HepG2 (cell line): Measurements from ENCODE around the gene FXYD1. TPM values are rescaled to one million over a fixed set of nuclear protein-coding genes. Genes with fewer than 3 reads are reported as not detected.
A peak's percentile ranks its signal among the peaks of the same experiment; 100 is the strongest.

Source experiments
- ATAC-seq: fragments of 200-7000 bp; cut with Tn5 transposase; 3 replicates; pipeline ENCODE4 v1.9.1; 2020; ENCODE audit warnings: mild to moderate bottlenecking, moderate library complexity
- BruUV-seq: library from RNA; stranded (reverse); fragments of 400-500 nt; replicated peaks from 2 replicates; lab custom pipeline; 2021; lab: Mats Ljungman, UMichigan
- CTCF ChIA-PET: fragments of 300-600 bp; formaldehyde crosslinking; extraction: SDS; loops from one replicate; lab custom pipeline; 2021; ENCODE audit warnings: low total read pairs, inconsistent platforms, low intra/inter-chr PET ratio; lab: Yijun Ruan, JAX
- POLR2A ChIA-PET: fragments of 350-600 bp; sonication (Branson Sonifier 250); formaldehyde crosslinking; loops from one replicate; lab custom pipeline; 2020; ENCODE audit warnings: antibody characterized with exemption, inconsistent platforms; lab: Yijun Ruan, JAX
- DNase-seq: peaks from one replicate; pipeline ENCODE4 v3.0.0-alpha.2; 2015; ENCODE audit warnings: low spot score
- FAIRE-seq: peaks from 3 replicates; lab custom pipeline; 2011; peaks lifted over from hg19 to GRCh38; lab: Jason Lieb, UNC
- H2AFZ ChIP-seq: one replicate; pipeline ENCODE4 v1.6.1; 2011; ENCODE audit warnings: low read length, inconsistent platforms
- H3K27ac ChIP-seq: fragments of 300-600 bp; 3 replicates; pipeline ENCODE4 v1.8.0; 2011; ENCODE audit warnings: mixed run types, mild to moderate bottlenecking, mixed read lengths, low read length, inconsistent platforms; ENCODE audit not compliant: insufficient read depth; ENCODE audit errors: extremely low read length
- H3K27me3 ChIP-seq, 2 experiments: fragments of 200-600 bp in 1 of 2; 2 replicates in 1 of 2; 3 replicates in 1 of 2; pipeline versions ENCODE4 v1.6.0 to v1.8.0; 2011; ENCODE audit warnings: low read length in 2 of 2, mild to moderate bottlenecking in 2 of 2, moderate library complexity in 2 of 2, inconsistent platforms in 1 of 2; ENCODE audit not compliant: insufficient read depth in 2 of 2, control insufficient read depth in 1 of 2
- H3K36me3 ChIP-seq, 2 experiments: fragments of 200-600 bp in 1 of 2; replicated peaks in 1 of 2; 2 replicates in 1 of 2; 3 replicates in 1 of 2; pipeline versions ENCODE4 v1.5.1 to v1.8.0; 2011; ENCODE audit warnings: low read length in 2 of 2, inconsistent platforms in 1 of 2; ENCODE audit not compliant: insufficient read depth in 2 of 2, control insufficient read depth in 1 of 2
- H3K4me1 ChIP-seq: 2 replicates; pipeline ENCODE4 v1.5.1; 2012; ENCODE audit warnings: low read length, inconsistent platforms; ENCODE audit not compliant: insufficient read depth
- H3K4me2 ChIP-seq: 2 replicates; pipeline ENCODE4 v1.6.0; 2011; ENCODE audit warnings: low read depth, low read length, inconsistent platforms
- H3K4me3 ChIP-seq, 3 experiments: fragments of 200-600 bp in 1 of 3; sonication (generic), shearing (Covaris generic) in 1 of 3; replicated peaks in 1 of 3; 2 replicates each; pipeline ENCODE4 v1.5.1; 2011 to 2016; ENCODE audit warnings: low read length in 3 of 3, inconsistent platforms in 2 of 3, low read depth in 2 of 3, mild to moderate bottlenecking in 2 of 3, control low read depth in 1 of 3, mixed read lengths in 1 of 3; ENCODE audit not compliant: insufficient read depth in 1 of 3
- H3K79me2 ChIP-seq: one replicate; pipeline ENCODE4 v1.6.1; 2011; ENCODE audit warnings: low read length, inconsistent platforms; ENCODE audit not compliant: insufficient read depth
- H3K9ac ChIP-seq: 2 replicates; pipeline ENCODE4 v1.6.0; 2011; ENCODE audit warnings: mild to moderate bottlenecking, low read depth, low read length, inconsistent platforms; ENCODE audit not compliant: insufficient read depth
- H3K9me3 ChIP-seq: 2 replicates; pipeline ENCODE4 v1.5.1; 2012; ENCODE audit warnings: mild to moderate bottlenecking, low read length
- H4K20me1 ChIP-seq: 2 replicates; pipeline ENCODE4 v1.6.0; 2011; ENCODE audit warnings: inconsistent platforms, mild to moderate bottlenecking, low read length, moderate library complexity; ENCODE audit not compliant: insufficient read depth
- ARNT2 ChIP-seq: sonication (generic); formaldehyde crosslinking; IDR thresholded peaks from 2 replicates; pipeline ENCODE4 v1.8.0; 2022; ENCODE audit warnings: mild to moderate bottlenecking, low read depth, missing genetic modification reagents, moderate library complexity
- FOXA3 ChIP-seq: IDR thresholded peaks from 2 replicates; pipeline ENCODE4 v1.6.1; 2016; ENCODE audit warnings: missing genetic modification reagents, missing compliant biosample characterization
- HINFP ChIP-seq: sonication (generic); formaldehyde crosslinking; IDR thresholded peaks from 2 replicates; pipeline ENCODE4 v1.4.0; 2020; ENCODE audit warnings: low read depth, mild to moderate bottlenecking, missing genetic modification reagents
- IKZF5 ChIP-seq: IDR thresholded peaks from 2 replicates; pipeline ENCODE4 v1.6.1; 2018; ENCODE audit warnings: missing genetic modification reagents, mild to moderate bottlenecking, missing compliant biosample characterization
- MIER3 ChIP-seq: IDR thresholded peaks from 2 replicates; pipeline ENCODE4 v1.6.1; 2016; ENCODE audit warnings: missing compliant biosample characterization, borderline replicate concordance
- NKX3-1 ChIP-seq: sonication (generic); formaldehyde crosslinking; IDR thresholded peaks from 2 replicates; pipeline ENCODE4 v1.5.0; 2020; ENCODE audit warnings: missing genetic modification reagents
- SCMH1 ChIP-seq: sonication (generic); formaldehyde crosslinking; IDR thresholded peaks from 2 replicates; pipeline ENCODE4 v1.9.0; 2021; ENCODE audit warnings: missing genetic modification reagents, mild to moderate bottlenecking, borderline replicate concordance
- TBX3 ChIP-seq: fragments of 450-650 bp; IDR thresholded peaks from 2 replicates; pipeline ENCODE4 v1.6.1; 2017; ENCODE audit warnings: antibody characterized with exemption, mild to moderate bottlenecking, inconsistent platforms, borderline replicate concordance
- ZNF383 ChIP-seq: sonication (generic); formaldehyde crosslinking; IDR thresholded peaks from 2 replicates; pipeline ENCODE4 v1.4.0; 2020; ENCODE audit warnings: missing genetic modification reagents, mild to moderate bottlenecking, borderline replicate concordance
- ZNF674 ChIP-seq: sonication (generic); formaldehyde crosslinking; IDR thresholded peaks from 2 replicates; pipeline ENCODE4 v1.5.0; 2020; ENCODE audit warnings: low read depth, mild to moderate bottlenecking, missing genetic modification reagents
- WGBS: methylation state at CpG from one replicate; pipeline ENCODE4 v1.1.6; 2017; ENCODE audit warnings: low lambda C conversion rate; 5-methylcytosine and 5-hydroxymethylcytosine counted together
- in situ Hi-C: cut with HindIII; loops from 2 replicates; pipeline ENCODE4 v1.10.0; 2017; ENCODE audit warnings: low pct_unique_long_range_greater_than_20kb; ENCODE audit not compliant: extremely low pct_ligation_motif_present
- intact Hi-C: fragments of 100-400 bp; cut with micrococcal nuclease; formaldehyde crosslinking; loops from one replicate; pipeline ENCODE4 v1.10.0; 2022; ENCODE audit not compliant: unreplicated experiment
- polyA plus RNA-seq, 8 experiments: library from polyadenylated mRNA; depleted of rRNA in 3 of 8; stranded (reverse) in 7 of 8; unstranded in 1 of 8; fragments of >200 nt; fragmentation: Illumina TruSeq in 4 of 8; extraction: Trizol in 4 of 8; gene quantifications; 2 replicates each; pipeline versions ENCODE4 v1.2.1 to v1.2.3, GENCODE V29; 2011 to 2016; ENCODE audit warnings: low read depth in 4 of 8, missing spikeins in 1 of 8, mixed read lengths in 1 of 8; ENCODE audit not compliant: insufficient read depth in 1 of 8
- total RNA-seq, 5 experiments: library from RNA; depleted of rRNA; stranded (reverse); fragments of >200 nt; fragmentation: Illumina TruSeq; extraction: Trizol; gene quantifications; 2 replicates each; pipeline ENCODE4 v1.2.3, GENCODE V29; 2016; ENCODE audit warnings: low read depth in 1 of 5
- TF ChIP-seq, protein P1 (sequence below): sonication (generic); formaldehyde crosslinking; IDR thresholded peaks from 2 replicates; pipeline ENCODE4 v1.5.1; 2020; ENCODE audit warnings: mild to moderate bottlenecking, missing genetic modification reagents, moderate library complexity

The FXYD1 gene
- total and polyA plus RNA-seq, 2 of the 13 experiments (the other 11 are each of a cell fraction or from before 2014, with no cell fraction given), result 31.2 TPM; not detected in 1

DNA sequence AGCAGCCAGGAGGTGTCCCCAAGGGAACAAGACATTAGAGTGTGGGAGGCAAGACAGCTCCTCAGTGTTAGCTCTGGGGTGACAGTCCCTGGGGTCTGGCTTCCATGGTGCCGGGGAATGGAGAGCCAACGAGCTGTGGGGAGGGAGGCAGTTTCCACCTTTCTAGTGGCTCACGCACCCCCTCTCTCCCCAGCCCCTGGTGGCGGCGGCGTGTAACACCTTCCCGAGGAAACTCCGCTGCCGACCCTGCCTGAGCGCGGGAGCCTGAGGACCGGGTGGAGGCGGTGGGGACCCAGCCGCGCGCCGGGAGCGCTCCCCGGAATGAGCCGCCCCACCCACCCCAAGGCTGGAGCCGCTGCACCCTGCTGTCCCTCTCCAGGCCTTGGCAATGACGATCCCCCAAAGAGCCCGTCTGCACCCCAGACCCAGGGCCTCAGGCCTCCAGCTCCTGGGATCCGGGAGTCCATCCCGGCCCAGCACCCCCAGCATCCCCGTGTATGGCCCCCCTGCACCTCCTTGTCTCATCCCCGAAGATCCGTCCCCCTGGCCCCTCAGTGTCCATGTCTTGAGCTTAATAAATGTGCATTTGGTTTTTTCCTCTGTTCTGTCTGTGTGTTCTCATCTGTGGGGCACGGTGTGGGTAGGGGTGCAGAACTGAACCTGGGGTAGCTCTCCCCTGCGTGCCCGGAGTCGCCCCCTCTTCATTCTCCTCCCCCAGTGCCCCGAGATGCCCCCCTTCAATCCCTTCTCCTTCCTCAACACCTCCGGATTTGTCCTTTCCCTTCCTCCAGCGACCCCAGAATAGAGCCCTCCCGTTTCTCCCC is 15.3 kb downstream of the FXYD1 start (continued):
- TF ChIP-seq HINFP, result no peak
- no peak for TF ChIP-seq TBX3
- no peak for TF ChIP-seq ARNT2 (CRISPR knock-in tag)
- TF ChIP-seq ZNF383 (CRISPR knock-in tag), result no peak

- Histone ChIP-seq H3K36me3 (no peaks in the 10 kb centered on the region), H2AFZ (no peak within 1 kb of the TSS), H3K27me3 (peaks cover 22 to 68% of the 10 kb centered on the region in 2 experiments; a peak in 4 of 5 replicates), H3K4me3 (peak within 1 kb of the TSS in 2 of 3 experiments; percentile 36 to 54; a peak in 3 of 6 replicates), H3K9me3 (no peaks in the 10 kb centered on the region), H3K79me2 (no peaks in the 10 kb centered on the region), H3K27ac (no peak within 1 kb of the TSS), H3K4me1 (peaks cover 16% of the 10 kb centered on the region), H4K20me1 (0 out of 2 replicates have a peak, but pooled peaks cover 2% of the 10 kb centered on the region), H3K4me2 (peak within 1 kb of the TSS; percentile 45), H3K9ac (no peak within 1 kb of the TSS)
- intact Hi-C loops (no loop called here), in situ Hi-C loops (no loop called here)
- no peak for FAIRE-seq
- ATAC-seq, result peak; percentile 24; the same call in 2 of the 3 replicates
- WGBS, result 16% methylated on average over 34 of the region's 49 CpGs
- BruUV-seq, result no TSS peak
- no peak for DNase-seq
- TF ChIP-seq, protein P1, sequence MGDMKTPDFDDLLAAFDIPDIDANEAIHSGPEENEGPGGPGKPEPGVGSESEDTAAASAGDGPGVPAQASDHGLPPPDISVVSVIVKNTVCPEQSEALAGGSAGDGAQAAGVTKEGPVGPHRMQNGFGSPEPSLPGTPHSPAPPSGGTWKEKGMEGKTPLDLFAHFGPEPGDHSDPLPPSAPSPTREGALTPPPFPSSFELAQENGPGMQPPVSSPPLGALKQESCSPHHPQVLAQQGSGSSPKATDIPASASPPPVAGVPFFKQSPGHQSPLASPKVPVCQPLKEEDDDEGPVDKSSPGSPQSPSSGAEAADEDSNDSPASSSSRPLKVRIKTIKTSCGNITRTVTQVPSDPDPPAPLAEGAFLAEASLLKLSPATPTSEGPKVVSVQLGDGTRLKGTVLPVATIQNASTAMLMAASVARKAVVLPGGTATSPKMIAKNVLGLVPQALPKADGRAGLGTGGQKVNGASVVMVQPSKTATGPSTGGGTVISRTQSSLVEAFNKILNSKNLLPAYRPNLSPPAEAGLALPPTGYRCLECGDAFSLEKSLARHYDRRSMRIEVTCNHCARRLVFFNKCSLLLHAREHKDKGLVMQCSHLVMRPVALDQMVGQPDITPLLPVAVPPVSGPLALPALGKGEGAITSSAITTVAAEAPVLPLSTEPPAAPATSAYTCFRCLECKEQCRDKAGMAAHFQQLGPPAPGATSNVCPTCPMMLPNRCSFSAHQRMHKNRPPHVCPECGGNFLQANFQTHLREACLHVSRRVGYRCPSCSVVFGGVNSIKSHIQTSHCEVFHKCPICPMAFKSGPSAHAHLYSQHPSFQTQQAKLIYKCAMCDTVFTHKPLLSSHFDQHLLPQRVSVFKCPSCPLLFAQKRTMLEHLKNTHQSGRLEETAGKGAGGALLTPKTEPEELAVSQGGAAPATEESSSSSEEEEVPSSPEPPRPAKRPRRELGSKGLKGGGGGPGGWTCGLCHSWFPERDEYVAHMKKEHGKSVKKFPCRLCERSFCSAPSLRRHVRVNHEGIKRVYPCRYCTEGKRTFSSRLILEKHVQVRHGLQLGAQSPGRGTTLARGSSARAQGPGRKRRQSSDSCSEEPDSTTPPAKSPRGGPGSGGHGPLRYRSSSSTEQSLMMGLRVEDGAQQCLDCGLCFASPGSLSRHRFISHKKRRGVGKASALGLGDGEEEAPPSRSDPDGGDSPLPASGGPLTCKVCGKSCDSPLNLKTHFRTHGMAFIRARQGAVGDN (CRISPR knock-in tag), result peak; percentile 31
- no peak for TF ChIP-seq MIER3 (CRISPR knock-in tag)
- TF ChIP-seq ZNF674 (CRISPR knock-in tag), result no peak
- TF ChIP-seq NKX3-1 (CRISPR knock-in tag), result no peak
- TF ChIP-seq FOXA3 (CRISPR knock-in tag), result no peak
- TF ChIP-seq IKZF5, result no peak
- no peak for TF ChIP-seq SCMH1 (CRISPR knock-in tag)
- ChIA-PET POLR2A (no interaction called here), CTCF (no interaction called here)
Measured at GRCh38 chr19:35154525-35155406, 16.1 kb downstream of the FXYD1 start, which contains the start of gene FXYD5. FXYD5 (plus strand) TSS chr19:35154735; CDS start chr19:35155551, 816 bp downstream.
